GM10248 (cell line): ENCODE measurements around the gene ABHD17B.

ENCODE experiments used
- CTCF ChIA-PET: fragments of 300-600 bp; sonication (Branson Sonifier 250); formaldehyde crosslinking; extraction: SDS; loops from one replicate; lab custom pipeline; 2021; ENCODE audit warnings: antibody characterized with exemption; lab: Yijun Ruan, JAX
- POLR2A ChIA-PET: fragments of 350-650 bp; sonication (Branson Sonifier 250); formaldehyde crosslinking; extraction: SDS; loops from one replicate; lab custom pipeline; 2020; ENCODE audit warnings: antibody characterized with exemption; lab: Yijun Ruan, JAX
- DNase-seq: peaks from one replicate; pipeline ENCODE4 v3.0.0; 2012; ENCODE audit errors: extremely low spot score
- TF ChIP-seq, protein P1 (sequence below): IDR thresholded peaks from 2 replicates; pipeline ENCODE4 v1.5.1; 2012; ENCODE audit warnings: mild to moderate bottlenecking, low read depth; ENCODE audit errors: extremely low read depth, missing control alignments, control extremely low read depth

Gene ABHD17B

DNA sequence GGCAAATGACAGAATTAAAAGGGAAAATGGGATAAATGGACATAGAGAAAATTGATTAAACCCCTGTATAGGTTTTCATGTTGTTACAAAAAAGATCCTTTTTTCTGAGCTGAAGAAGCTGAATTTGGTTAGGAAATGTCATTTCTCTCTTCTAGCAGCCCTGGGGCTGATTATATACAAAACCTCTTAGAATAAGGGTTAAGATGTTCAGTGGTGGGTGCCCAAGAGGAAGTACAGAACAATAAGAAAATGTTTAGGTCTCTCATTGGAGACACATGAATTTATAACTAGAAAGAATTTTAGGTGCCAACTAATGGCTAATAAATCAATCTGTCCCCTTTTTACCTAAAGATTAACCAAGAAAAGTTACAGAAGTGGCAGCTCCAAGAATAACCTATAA is 14.2 kb downstream of the ABHD17B start:
- POLR2A ChIA-PET = no interaction called here
- CTCF ChIA-PET = interaction anchor here (1.0 to 2.2 kb wide), 4 partner anchors 9 to 19 kb away, joined by 3 to 10 read pairs (median 5); no protein-coding TSS in a partner anchor
- DNase-seq = no peak
- TF ChIP-seq, protein P1, sequence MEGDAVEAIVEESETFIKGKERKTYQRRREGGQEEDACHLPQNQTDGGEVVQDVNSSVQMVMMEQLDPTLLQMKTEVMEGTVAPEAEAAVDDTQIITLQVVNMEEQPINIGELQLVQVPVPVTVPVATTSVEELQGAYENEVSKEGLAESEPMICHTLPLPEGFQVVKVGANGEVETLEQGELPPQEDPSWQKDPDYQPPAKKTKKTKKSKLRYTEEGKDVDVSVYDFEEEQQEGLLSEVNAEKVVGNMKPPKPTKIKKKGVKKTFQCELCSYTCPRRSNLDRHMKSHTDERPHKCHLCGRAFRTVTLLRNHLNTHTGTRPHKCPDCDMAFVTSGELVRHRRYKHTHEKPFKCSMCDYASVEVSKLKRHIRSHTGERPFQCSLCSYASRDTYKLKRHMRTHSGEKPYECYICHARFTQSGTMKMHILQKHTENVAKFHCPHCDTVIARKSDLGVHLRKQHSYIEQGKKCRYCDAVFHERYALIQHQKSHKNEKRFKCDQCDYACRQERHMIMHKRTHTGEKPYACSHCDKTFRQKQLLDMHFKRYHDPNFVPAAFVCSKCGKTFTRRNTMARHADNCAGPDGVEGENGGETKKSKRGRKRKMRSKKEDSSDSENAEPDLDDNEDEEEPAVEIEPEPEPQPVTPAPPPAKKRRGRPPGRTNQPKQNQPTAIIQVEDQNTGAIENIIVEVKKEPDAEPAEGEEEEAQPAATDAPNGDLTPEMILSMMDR = no peak

DNA sequence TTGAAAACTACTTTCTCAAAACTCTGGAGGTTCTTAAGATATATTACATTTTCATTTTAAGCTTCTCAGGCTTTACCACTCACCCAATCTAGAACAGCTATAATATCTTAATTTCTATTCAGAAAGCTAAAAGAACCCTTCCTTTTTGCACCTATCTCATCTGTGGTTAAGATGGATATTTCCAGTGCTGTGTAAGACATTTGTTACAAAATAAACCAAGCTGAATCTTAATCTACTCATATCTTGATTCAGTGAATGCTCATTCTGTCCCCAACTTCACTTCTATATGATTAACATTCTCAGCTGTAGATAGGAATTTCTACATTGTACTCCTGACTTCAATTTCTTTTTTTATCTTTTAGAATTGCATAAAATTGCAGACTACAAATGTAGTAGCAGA is 15.0 kb downstream of the ABHD17B start:
- CTCF ChIA-PET = interaction anchor here (1.0 to 2.2 kb wide), 5 partner anchors 9 to 18 kb away, joined by 3 to 10 read pairs (median 5); no protein-coding TSS in a partner anchor

DNA sequence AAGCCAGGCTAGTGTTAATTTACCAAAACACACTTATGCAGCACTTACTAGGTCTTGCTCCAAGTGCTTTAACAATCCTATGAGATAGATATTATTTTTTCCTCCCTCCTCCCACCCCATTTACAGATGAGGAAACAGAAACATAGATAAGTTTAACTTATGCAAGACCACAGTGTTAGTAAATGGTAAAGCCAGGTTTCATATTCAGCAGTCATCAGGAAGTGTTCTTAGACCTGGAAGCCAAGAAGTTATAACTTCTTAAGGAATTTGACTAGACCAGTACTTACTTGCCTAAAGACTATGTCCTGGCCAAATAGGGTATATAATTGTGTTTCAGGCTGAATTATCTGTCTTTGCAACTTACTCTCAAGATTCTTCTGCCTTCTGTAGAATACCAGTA is 15.9 kb downstream of the ABHD17B start:
- no peak for DNase-seq
- CTCF ChIA-PET = interaction anchor here (1.5 kb wide), 1 partner anchor 11 kb away, joined by 5 read pairs; no protein-coding TSS in a partner anchor
- TF ChIP-seq, protein P1 = no peak
- POLR2A ChIA-PET = interaction anchor here (1.2 to 1.8 kb wide), 2 partner anchors 16 kb away, joined by 5 to 7 read pairs; partner anchors contain the start of genes ABHD17B and C9orf85

More for the DNA sequence above, 15.0 kb downstream of the ABHD17B start:
- DNase-seq = no peak
- POLR2A ChIA-PET = interaction anchor here (1.2 kb wide), 1 partner anchor 16 kb away, joined by 5 read pairs; the partner anchor contains the start of genes ABHD17B and C9orf85
- TF ChIP-seq, protein P1 = no peak

DNA sequence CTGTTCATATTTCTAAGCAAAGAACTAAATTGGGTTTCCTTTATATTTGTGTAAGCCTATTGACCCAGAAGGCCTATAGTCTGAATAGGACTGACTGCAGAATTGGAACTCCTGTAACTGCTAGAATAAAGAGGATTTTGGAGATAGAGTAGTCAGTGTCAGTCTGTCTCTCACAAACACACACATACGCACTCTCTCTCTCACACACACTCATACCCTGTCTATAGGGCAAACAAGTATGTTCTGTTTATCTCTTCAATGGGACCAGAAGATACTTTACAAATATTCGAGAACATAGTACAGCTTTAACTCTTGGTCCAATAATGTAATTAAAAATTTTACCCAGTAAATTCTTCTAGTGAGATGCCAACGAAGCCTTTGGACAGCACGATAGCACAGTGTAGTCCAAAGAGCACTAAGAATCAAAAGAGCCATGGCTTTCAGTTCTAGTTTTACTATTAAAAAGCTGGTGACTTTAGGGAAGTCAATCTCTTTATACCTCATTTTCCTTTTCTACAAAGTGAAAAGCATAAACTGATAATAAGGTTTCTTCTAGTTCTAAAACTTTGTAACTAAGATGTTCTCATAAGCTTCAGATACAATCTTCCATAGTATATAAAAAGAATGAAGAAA is 19.3 kb downstream of the ABHD17B start:
- POLR2A ChIA-PET = no interaction called here
- TF ChIP-seq, protein P1 = no peak
- CTCF ChIA-PET = interaction anchor here (1.1 to 3.3 kb wide), 11 partner anchors 7 to 287 kb away, joined by 3 to 10 read pairs (median 4); no protein-coding TSS in a partner anchor
- DNase-seq = peak; percentile 28

DNA sequence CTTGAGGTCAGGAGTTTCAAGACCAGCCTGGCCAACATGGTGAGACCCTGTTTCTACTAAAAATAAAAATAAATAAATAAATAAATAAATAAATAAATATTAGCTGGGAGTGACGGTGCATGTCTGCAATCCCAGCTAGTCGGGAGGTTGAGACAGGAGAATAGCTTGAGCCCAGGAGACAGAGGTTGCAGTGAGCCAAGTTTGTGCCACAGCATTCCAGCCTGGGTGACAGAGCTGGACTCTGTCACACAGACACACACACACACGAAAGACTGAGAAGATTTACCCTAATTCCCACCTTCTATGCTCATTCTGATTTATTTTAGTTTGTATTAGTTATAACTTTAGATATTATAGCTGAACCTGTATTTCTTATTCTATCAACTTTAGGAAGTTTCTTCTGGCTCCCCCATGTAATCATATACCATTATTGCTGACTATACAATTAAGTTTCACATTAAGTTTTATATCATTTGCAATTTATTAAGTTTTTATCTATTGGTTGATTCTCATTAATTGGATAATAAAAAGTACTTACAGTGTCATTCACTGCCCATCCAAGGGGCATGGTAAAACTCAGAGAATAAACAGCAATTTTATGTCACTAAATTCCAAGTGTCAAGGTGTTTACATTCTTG is 20.8 kb downstream of the ABHD17B start:
- CTCF ChIA-PET = interaction anchor here (1.1 to 3.3 kb wide), 9 partner anchors 8 to 285 kb away, joined by 3 to 10 read pairs (median 5); no protein-coding TSS in a partner anchor
- DNase-seq = no peak
- POLR2A ChIA-PET = no interaction called here
- TF ChIP-seq, protein P1 = no peak

DNA sequence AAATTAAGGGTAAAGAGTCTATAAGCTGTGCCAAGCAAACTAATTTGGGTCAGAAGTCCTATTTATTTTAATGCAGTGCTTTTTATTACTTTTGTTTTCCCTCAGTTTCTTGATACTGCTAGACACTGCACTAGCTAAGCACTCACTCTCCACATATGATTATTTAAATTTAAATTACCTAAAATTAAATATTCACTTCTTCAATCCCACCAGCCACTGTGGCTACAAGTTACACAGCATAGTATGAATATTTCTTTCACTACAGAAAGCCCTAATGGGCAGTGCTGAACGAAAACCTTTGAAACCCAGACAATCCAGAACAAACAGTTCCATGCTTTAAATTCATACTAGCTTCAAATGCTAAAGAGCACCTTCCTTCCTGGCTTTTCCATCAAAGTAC is 23.6 kb downstream of the ABHD17B start:
- TF ChIP-seq, protein P1 = no peak
- CTCF ChIA-PET = interaction anchor here (0.7 to 2.5 kb wide), 7 partner anchors 9 to 44 kb away, joined by 3 to 10 read pairs (median 4); no protein-coding TSS in a partner anchor
- no peak for DNase-seq
- POLR2A ChIA-PET = interaction anchor here (2.1 kb wide), 1 partner anchor 24 kb away, joined by 6 read pairs; the partner anchor contains the start of genes ABHD17B and C9orf85
